Measurements from ENCODE around the gene FAM222A. TPM values are rescaled to one million over a fixed set of nuclear protein-coding genes. Genes with fewer than 3 reads are reported as not detected.

Gene FAM222A
- total RNA-seq, 2 donors from 2014 or later, result 0.68 to 2.9 TPM

DNA sequence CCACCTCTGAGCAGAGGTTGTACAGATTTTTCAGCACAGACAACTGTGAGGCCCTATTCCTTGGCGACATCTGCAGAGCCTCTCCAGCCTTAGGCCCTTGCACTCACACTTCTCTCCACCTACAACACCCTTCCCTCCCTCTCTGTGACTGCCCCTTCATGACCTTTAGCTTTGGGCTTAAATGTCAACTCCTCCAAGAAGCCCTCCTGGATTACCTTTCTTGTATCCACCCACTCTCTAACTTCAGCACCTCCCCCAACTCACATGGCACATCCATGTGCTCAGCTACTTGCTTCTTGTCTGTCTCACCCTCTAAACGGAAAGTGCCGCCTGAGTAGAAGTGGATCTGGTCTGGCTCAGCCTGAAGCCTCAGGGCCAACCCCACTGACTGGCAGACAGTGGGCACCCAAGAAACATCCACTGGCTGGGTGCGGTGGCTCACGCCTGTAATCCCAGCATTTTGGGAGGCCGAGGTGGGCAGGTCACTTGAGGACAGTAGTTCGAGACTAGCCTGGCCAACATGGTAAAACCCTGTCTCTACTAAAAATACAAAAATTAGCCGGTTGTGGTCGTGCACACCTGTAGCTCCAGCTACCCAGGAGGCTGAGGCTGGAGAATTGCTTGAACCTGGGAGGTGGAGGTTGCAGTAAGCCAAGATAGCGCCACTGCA lies 97.5 kb downstream of the FAM222A start:
- Histone ChIP-seq H3K27ac (no peak overlapping the region), H3K36me3 (no peaks in the 10 kb centered on the region), H3K4me3 (no peak overlapping the region), H3K9me3 (no peaks in the 10 kb centered on the region), H3K27me3 (replicated peaks; ENCODE audit: insufficient read depth) (no peaks in the 10 kb centered on the region), H3K4me1 (ENCODE audit: control insufficient read depth in 1 of 2, low read depth in 2 of 2) (no peaks in the 10 kb centered on the region)
- ATAC-seq (ENCODE audit: insufficient number of reproducible peaks, low FRiP score, low read depth) (no peak), DNase-seq (ENCODE audit: low spot score) (no peak)
- no peak for TF ChIP-seq CTCF (IDR thresholded peaks at IDR 0.05)

- Histone ChIP-seq H3K4me3 (no peak overlapping the region), H3K4me1 (ENCODE audit: control insufficient read depth in 1 of 2, low read depth in 2 of 2) (no peaks in the 10 kb centered on the region), H3K9me3 (no peaks in the 10 kb centered on the region), H3K36me3 (no peaks in the 10 kb centered on the region), H3K27ac (no peak overlapping the region), H3K27me3 (replicated peaks; ENCODE audit: insufficient read depth) (no peaks in the 10 kb centered on the region)
- ATAC-seq (ENCODE audit: insufficient number of reproducible peaks, low FRiP score, low read depth), result no peak
- TF ChIP-seq CTCF (IDR thresholded peaks at IDR 0.05), result no peak
- no peak for DNase-seq (ENCODE audit: low spot score)
These were observed 98.0 kb downstream of the FAM222A start for GRCh38 chr12:109811624-109811995.

DNA sequence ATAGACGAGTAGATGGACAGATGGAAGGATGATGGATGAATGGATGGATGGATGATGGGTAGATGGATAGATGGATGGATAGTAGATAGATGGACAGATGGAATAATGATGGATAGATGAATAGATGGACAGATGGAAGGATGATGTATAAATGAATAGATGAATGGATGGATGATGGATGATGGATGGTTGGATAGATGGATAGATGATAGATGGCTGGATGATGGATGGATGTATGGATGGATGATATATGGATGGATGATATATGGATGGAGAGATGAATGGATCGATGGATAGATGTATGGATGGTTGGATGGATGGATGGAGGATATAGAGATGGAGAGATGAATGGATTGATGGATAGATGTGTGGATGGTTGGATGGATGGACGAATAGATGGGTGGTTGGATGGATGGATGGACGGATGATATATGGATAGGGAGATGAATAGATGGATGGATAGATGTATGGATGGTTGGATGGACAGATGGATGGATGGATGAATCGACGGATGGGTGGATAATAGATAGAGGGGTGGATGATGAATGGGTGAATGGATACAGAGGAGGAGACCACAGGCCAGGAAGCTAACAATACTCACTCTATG lies 100.3 kb downstream of the FAM222A start:
- no peak for TF ChIP-seq CTCF (IDR thresholded peaks at IDR 0.05)
- ATAC-seq (ENCODE audit: insufficient number of reproducible peaks, low FRiP score, low read depth) (no peak), DNase-seq (ENCODE audit: low spot score) (no peak)
- no peaks in the 10 kb centered on the region for H3K36me3 ChIP-seq
- H3K4me1 ChIP-seq (ENCODE audit: control insufficient read depth in 1 of 2, low read depth in 2 of 2), result no peaks in the 10 kb centered on the region
- no peaks in the 10 kb centered on the region for H3K9me3 ChIP-seq
- no peaks in the 10 kb centered on the region for H3K27me3 ChIP-seq (replicated peaks; ENCODE audit: insufficient read depth)
- no peak overlapping the region for H3K4me3 ChIP-seq
- H3K27ac ChIP-seq, result no peak overlapping the region

DNA sequence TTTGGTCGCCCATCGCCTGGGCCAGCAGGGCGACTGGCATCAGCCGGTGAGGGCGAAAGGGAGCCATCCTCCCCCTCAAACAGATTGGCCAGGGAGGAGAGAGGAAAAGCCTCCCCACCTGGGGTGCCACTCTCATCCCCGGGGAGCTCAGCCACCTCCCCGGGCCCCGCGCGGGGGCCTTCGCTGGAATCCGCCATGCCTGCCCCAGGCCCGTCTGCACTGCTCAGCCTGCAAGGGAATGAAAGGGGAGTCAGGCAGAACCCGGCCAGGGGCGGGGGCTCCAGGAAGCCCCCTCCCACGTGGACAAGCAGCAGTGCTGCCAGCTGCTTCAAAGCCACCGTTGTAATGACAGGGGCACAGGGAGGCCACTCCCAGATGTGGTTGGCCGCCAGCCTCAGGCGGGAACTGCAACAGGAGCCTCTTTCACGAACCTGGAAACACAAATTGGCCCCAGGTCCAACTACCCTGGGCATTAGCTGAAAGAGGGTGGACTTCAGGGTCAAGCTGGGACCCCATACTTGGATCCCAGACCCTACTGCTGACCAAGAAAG lies 101.0 kb downstream of the FAM222A start:
- Histone ChIP-seq H3K36me3 (no peaks in the 10 kb centered on the region), H3K4me1 (ENCODE audit: control insufficient read depth in 1 of 2, low read depth in 2 of 2) (no peaks in the 10 kb centered on the region), H3K4me3 (no peak overlapping the region), H3K27me3 (replicated peaks; ENCODE audit: insufficient read depth) (no peaks in the 10 kb centered on the region), H3K27ac (no peak overlapping the region), H3K9me3 (no peaks in the 10 kb centered on the region)
- ATAC-seq (ENCODE audit: insufficient number of reproducible peaks, low FRiP score, low read depth) (no peak), DNase-seq (ENCODE audit: low spot score) (no peak)
- no peak for TF ChIP-seq CTCF (IDR thresholded peaks at IDR 0.05)

GRCh38 chr12:109815225-109815624 lies 101.6 kb downstream of the FAM222A start:
- no peak for TF ChIP-seq CTCF (IDR thresholded peaks at IDR 0.05)
- H3K36me3 ChIP-seq, result no peaks in the 10 kb centered on the region
- DNase-seq (ENCODE audit: low spot score) (no peak), ATAC-seq (ENCODE audit: insufficient number of reproducible peaks, low FRiP score, low read depth) (no peak)
- no peaks in the 10 kb centered on the region for H3K9me3 ChIP-seq
- H3K27me3 ChIP-seq (replicated peaks; ENCODE audit: insufficient read depth), result no peaks in the 10 kb centered on the region
- no peaks in the 10 kb centered on the region for H3K4me1 ChIP-seq (ENCODE audit: control insufficient read depth in 1 of 2, low read depth in 2 of 2)
- no peak overlapping the region for H3K4me3 ChIP-seq
- H3K27ac ChIP-seq, result no peak overlapping the region

Measured in thoracic aorta (tissue), 2 donors.